Measurements from ENCODE around the gene DIS3L2. TPM values are rescaled to one million over a fixed set of nuclear protein-coding genes. Genes with fewer than 3 reads are reported as not detected.

Gene DIS3L2
- total RNA-seq, 4 donors from 2014 or later: 10.3 to 63.9 (median 29.7) TPM

GRCh38 chr2:232038251-232038880 is 76.9 kb downstream of the DIS3L2 start:
- no peak for TF ChIP-seq POLR2A (IDR thresholded peaks at IDR 0.05)
- no peak for TF ChIP-seq CTCF (IDR thresholded peaks at IDR 0.05)
- intact Hi-C loops (cut with DNase I; ENCODE audit: low total_unique reads): no loop called here
- no peaks in the 10 kb centered on the region for H3K27me3 ChIP-seq
- no peaks in the 10 kb centered on the region for H3K36me3 ChIP-seq
- H3K4me3 ChIP-seq: no peak overlapping the region
- H3K9me3 ChIP-seq: no peaks in the 10 kb centered on the region
- H3K4me1 ChIP-seq: no peaks in the 10 kb centered on the region
- H3K27ac ChIP-seq: no peak overlapping the region
- DNase-seq: no peak

GRCh38 chr2:232038881-232039485 is 77.5 kb downstream of the DIS3L2 start:
- no peaks in the 10 kb centered on the region for H3K4me1 ChIP-seq
- no peaks in the 10 kb centered on the region for H3K36me3 ChIP-seq
- no peak overlapping the region for H3K4me3 ChIP-seq
- DNase-seq: no peak
- H3K27ac ChIP-seq: no peak overlapping the region
- no peaks in the 10 kb centered on the region for H3K9me3 ChIP-seq
- no peaks in the 10 kb centered on the region for H3K27me3 ChIP-seq
- intact Hi-C loops (cut with DNase I; ENCODE audit: low total_unique reads): no loop called here
- TF ChIP-seq POLR2A (IDR thresholded peaks at IDR 0.05): no peak
- no peak for TF ChIP-seq CTCF (IDR thresholded peaks at IDR 0.05)

- Histone ChIP-seq H3K9me3 (no peaks in the 10 kb centered on the region), H3K27me3 (no peaks in the 10 kb centered on the region), H3K4me1 (no peaks in the 10 kb centered on the region), H3K36me3 (no peaks in the 10 kb centered on the region), H3K27ac (no peak overlapping the region), H3K4me3 (no peak overlapping the region)
- DNase-seq: no peak
- intact Hi-C loops (cut with DNase I; ENCODE audit: low total_unique reads): no loop called here
- no peak for TF ChIP-seq POLR2A (IDR thresholded peaks at IDR 0.05)
- TF ChIP-seq CTCF (IDR thresholded peaks at IDR 0.05): no peak
Observed at GRCh38 chr2:232042911-232043574, 81.5 kb downstream of the DIS3L2 start.

GRCh38 chr2:232043966-232044365 is 82.5 kb downstream of the DIS3L2 start:
- no peaks in the 10 kb centered on the region for H3K36me3 ChIP-seq
- H3K9me3 ChIP-seq: no peaks in the 10 kb centered on the region
- no peak overlapping the region for H3K27ac ChIP-seq
- H3K4me3 ChIP-seq: no peak overlapping the region
- intact Hi-C loops (cut with DNase I; ENCODE audit: low total_unique reads): no loop called here
- no peaks in the 10 kb centered on the region for H3K4me1 ChIP-seq
- TF ChIP-seq CTCF (IDR thresholded peaks at IDR 0.05): no peak
- TF ChIP-seq POLR2A (IDR thresholded peaks at IDR 0.05): no peak
- no peak for DNase-seq
- H3K27me3 ChIP-seq: no peaks in the 10 kb centered on the region

GRCh38 chr2:232049350-232049749 is 87.8 kb downstream of the DIS3L2 start:
- intact Hi-C loops (cut with DNase I; ENCODE audit: low total_unique reads): no loop called here
- no peak for TF ChIP-seq CTCF (IDR thresholded peaks at IDR 0.05)
- TF ChIP-seq POLR2A (IDR thresholded peaks at IDR 0.05): no peak
- H3K4me1 ChIP-seq: no peaks in the 10 kb centered on the region

More at GRCh38 chr2:232049350-232049749, 87.8 kb downstream of the DIS3L2 start:
- Histone ChIP-seq H3K36me3 (no peaks in the 10 kb centered on the region), H3K9me3 (no peaks in the 10 kb centered on the region), H3K27ac (no peak overlapping the region), H3K27me3 (no peaks in the 10 kb centered on the region), H3K4me3 (no peak overlapping the region)
- no peak for DNase-seq

Measured in uterus (tissue), 4 donors.